Measurements from ENCODE around the gene NPIPA7. TPM values are rescaled to one million over a fixed set of nuclear protein-coding genes. Genes with fewer than 3 reads are reported as not detected.
"Not testable (repeated sequence)": the region's sequence is repeated elsewhere in the genome, so short reads cannot be mapped to it uniquely, and the experiment has no call there.

Gene NPIPA7
- total and polyA plus RNA-seq, 3 donors from 2014 or later: 11.7 to 19.8 (median 13.9) TPM

GRCh38 chr16:16369081-16369856 lies 9.7 kb upstream of the NPIPA7 start:
- WGBS, 2 donors: 84% methylated on average over 5 of the region's 45 CpGs; no CpG with 5 or more reads in 1 of the 2 donors
- DNase-seq; intact Hi-C loops (cut with DNase I; ENCODE audit: low total_unique reads); H3K27ac ChIP-seq; H3K27me3 ChIP-seq; H3K4me1 ChIP-seq; H3K4me3 ChIP-seq; H3K9me3 ChIP-seq; H3K36me3 ChIP-seq (ENCODE audit: low read depth, missing control alignments): not testable (repeated sequence)

- H3K27me3 ChIP-seq; H3K4me3 ChIP-seq; H3K9me3 ChIP-seq; H3K36me3 ChIP-seq (ENCODE audit: low read depth, missing control alignments); intact Hi-C loops (cut with DNase I; ENCODE audit: low total_unique reads); DNase-seq; H3K4me1 ChIP-seq; H3K27ac ChIP-seq: not testable (repeated sequence)
- WGBS, 2 donors: 93% methylated on average over 9 of the region's 43 CpGs; no CpG with 5 or more reads in 1 of the 2 donors
These were observed 7.7 kb upstream of the NPIPA7 start for GRCh38 chr16:16371136-16371735.

- H3K27me3 ChIP-seq; H3K36me3 ChIP-seq (ENCODE audit: low read depth, missing control alignments); H3K27ac ChIP-seq; H3K4me1 ChIP-seq; intact Hi-C loops (cut with DNase I; ENCODE audit: low total_unique reads); DNase-seq; H3K4me3 ChIP-seq; H3K9me3 ChIP-seq: not testable (repeated sequence)
- 87% methylated on average over 13 of the region's 25 CpGs; no CpG with 5 or more reads in 1 of the 2 donors for WGBS, 2 donors
These were observed 4.7 kb upstream of the NPIPA7 start for GRCh38 chr16:16374192-16374591.

- WGBS, 2 donors: no CpG with 5 or more reads among the region's 6 CpGs
- H3K4me1 ChIP-seq; intact Hi-C loops (cut with DNase I; ENCODE audit: low total_unique reads): not testable (repeated sequence)
These were observed 20.7 kb downstream of the NPIPA7 start for GRCh38 chr16:16399685-16400084.

GRCh38 chr16:16402333-16402732 lies 23.4 kb downstream of the NPIPA7 start:
- H3K36me3 ChIP-seq (ENCODE audit: low read depth, missing control alignments); H3K4me3 ChIP-seq; H3K27me3 ChIP-seq; H3K27ac ChIP-seq; H3K9me3 ChIP-seq; intact Hi-C loops (cut with DNase I; ENCODE audit: low total_unique reads); H3K4me1 ChIP-seq; DNase-seq: not testable (repeated sequence)
- WGBS, 2 donors: no CpG with 5 or more reads among the region's 2 CpGs

More at GRCh38 chr16:16399685-16400084, 20.7 kb downstream of the NPIPA7 start:
- not testable (repeated sequence) for H3K36me3 ChIP-seq (ENCODE audit: low read depth, missing control alignments); H3K9me3 ChIP-seq; H3K4me3 ChIP-seq; H3K27me3 ChIP-seq; DNase-seq; H3K27ac ChIP-seq

- H3K36me3 ChIP-seq (ENCODE audit: low read depth, missing control alignments); intact Hi-C loops (cut with DNase I; ENCODE audit: low total_unique reads); H3K27me3 ChIP-seq; DNase-seq; H3K9me3 ChIP-seq; H3K4me1 ChIP-seq; H3K27ac ChIP-seq; H3K4me3 ChIP-seq: not testable (repeated sequence)
- no CpG with 5 or more reads among the region's 1 CpG for WGBS, 2 donors
These were observed 25.3 kb downstream of the NPIPA7 start for GRCh38 chr16:16404283-16404682.

GRCh38 chr16:16405421-16405820 lies 26.5 kb downstream of the NPIPA7 start:
- DNase-seq; H3K27ac ChIP-seq; H3K27me3 ChIP-seq; H3K4me1 ChIP-seq; intact Hi-C loops (cut with DNase I; ENCODE audit: low total_unique reads); H3K36me3 ChIP-seq (ENCODE audit: low read depth, missing control alignments); H3K4me3 ChIP-seq; H3K9me3 ChIP-seq: not testable (repeated sequence)
- no CpG with 5 or more reads among the region's 5 CpGs for WGBS, 2 donors

GRCh38 chr16:16408430-16408829 lies 29.5 kb downstream of the NPIPA7 start:
- DNase-seq; H3K4me1 ChIP-seq; H3K36me3 ChIP-seq (ENCODE audit: low read depth, missing control alignments); H3K9me3 ChIP-seq; intact Hi-C loops (cut with DNase I; ENCODE audit: low total_unique reads); H3K27me3 ChIP-seq; H3K4me3 ChIP-seq; H3K27ac ChIP-seq: not testable (repeated sequence)
- WGBS, 2 donors: no CpG with 5 or more reads among the region's 6 CpGs

- H3K36me3 ChIP-seq (ENCODE audit: low read depth, missing control alignments); DNase-seq; H3K4me1 ChIP-seq; H3K27me3 ChIP-seq; H3K9me3 ChIP-seq; H3K27ac ChIP-seq; H3K4me3 ChIP-seq; intact Hi-C loops (cut with DNase I; ENCODE audit: low total_unique reads): not testable (repeated sequence)
- WGBS, 2 donors: no CpG with 5 or more reads among the region's 1 CpG
These were observed 34.8 kb downstream of the NPIPA7 start for GRCh38 chr16:16413773-16414172.

- H3K4me3 ChIP-seq; intact Hi-C loops (cut with DNase I; ENCODE audit: low total_unique reads); DNase-seq; H3K36me3 ChIP-seq (ENCODE audit: low read depth, missing control alignments); H3K27ac ChIP-seq; H3K27me3 ChIP-seq; H3K9me3 ChIP-seq; H3K4me1 ChIP-seq: not testable (repeated sequence)
- no CpG with 5 or more reads among the region's 5 CpGs for WGBS, 2 donors
These were observed 38.1 kb downstream of the NPIPA7 start for GRCh38 chr16:16417071-16417470.

GRCh38 chr16:16417914-16418544 lies 39.1 kb downstream of the NPIPA7 start:
- H3K36me3 ChIP-seq (ENCODE audit: low read depth, missing control alignments); H3K9me3 ChIP-seq; DNase-seq; H3K4me3 ChIP-seq; intact Hi-C loops (cut with DNase I; ENCODE audit: low total_unique reads); H3K4me1 ChIP-seq; H3K27ac ChIP-seq; H3K27me3 ChIP-seq: not testable (repeated sequence)
- 100% methylated on average over 1 of the region's 5 CpGs; no CpG with 5 or more reads in 1 of the 2 donors for WGBS, 2 donors

- H3K9me3 ChIP-seq; H3K4me3 ChIP-seq; H3K27ac ChIP-seq; H3K36me3 ChIP-seq (ENCODE audit: low read depth, missing control alignments); DNase-seq; H3K27me3 ChIP-seq; intact Hi-C loops (cut with DNase I; ENCODE audit: low total_unique reads); H3K4me1 ChIP-seq: not testable (repeated sequence)
- WGBS, 2 donors: 75 to 80% methylated on average over 1 of the region's 1 CpG
These were observed 41.6 kb downstream of the NPIPA7 start for GRCh38 chr16:16420515-16420914.

All from testis (tissue), 3 donors.